PFSK-1 (cell line): ENCODE data around the gene CA4.

Source experiments
- FOXP2 ChIP-seq: optimal IDR thresholded peaks from 2 replicates; pipeline ENCODE3; 2011; ENCODE audit warnings: borderline replicate concordance, control low read depth, inconsistent platforms; ENCODE audit not compliant: insufficient read depth; ENCODE audit errors: extremely low read length, extremely low read depth
- POLR2AphosphoS5 ChIP-seq: IDR thresholded peaks from 2 replicates; pipeline ENCODE4 v1.6.1; 2012; ENCODE audit warnings: low read depth, mild to moderate bottlenecking, control low read depth, low read length, moderate library complexity
- SIN3A ChIP-seq: IDR thresholded peaks from 2 replicates; pipeline ENCODE4 v1.6.1; 2012; ENCODE audit warnings: mild to moderate bottlenecking, low read length, moderate library complexity, borderline replicate concordance; ENCODE audit not compliant: insufficient read depth
- TF ChIP-seq, protein P1 (sequence below), 2 experiments: IDR thresholded peaks; 2 replicates each; pipeline versions ENCODE4 v1.6.1 to v1.8.0; 2011 to 2012; ENCODE audit warnings: low read depth in 2 of 2, low read length in 2 of 2, control low read depth in 1 of 2, inconsistent platforms in 1 of 2, mild to moderate bottlenecking in 1 of 2, moderate library complexity in 1 of 2; ENCODE audit not compliant: insufficient read depth in 1 of 2

DNA sequence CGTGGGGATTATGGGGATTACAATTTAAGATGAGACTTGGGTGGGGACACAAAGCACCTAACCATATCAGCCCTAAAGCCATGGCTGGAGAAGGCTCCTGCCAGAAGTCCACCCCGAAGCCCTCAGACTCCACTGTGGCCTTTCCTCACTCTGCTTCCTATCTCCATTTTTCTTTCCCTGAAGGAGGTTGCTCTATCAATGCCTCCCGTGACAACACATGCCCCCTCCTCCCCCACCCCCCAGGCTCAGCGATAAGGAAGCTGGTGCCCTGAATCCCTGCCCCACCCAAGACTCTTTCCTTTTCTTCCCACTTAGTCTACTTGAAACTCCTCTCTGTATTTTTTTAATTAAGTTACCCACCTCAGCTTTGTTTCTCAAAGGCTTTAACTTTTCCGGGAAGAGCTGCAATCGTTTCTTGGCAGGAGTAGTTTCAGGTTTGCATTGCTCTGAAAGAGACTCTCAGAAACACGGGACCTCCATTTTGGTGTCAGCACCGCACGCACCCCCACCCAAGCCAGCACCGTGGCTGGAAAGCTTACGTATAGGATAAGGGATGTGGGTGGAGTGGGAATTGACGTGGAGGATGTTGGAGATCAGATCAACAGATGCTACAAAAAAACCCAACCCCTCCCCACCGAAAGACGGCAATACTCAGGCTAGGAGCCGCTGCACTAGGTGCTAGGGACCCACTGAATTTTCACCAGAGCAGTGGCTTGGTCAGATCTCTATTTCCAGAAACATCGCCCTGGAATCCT is 15.2 kb upstream of the CA4 start:
- no peak for TF ChIP-seq POLR2AphosphoS5
- no peak for TF ChIP-seq SIN3A
- TF ChIP-seq FOXP2 = no peak
- TF ChIP-seq, protein P1, sequence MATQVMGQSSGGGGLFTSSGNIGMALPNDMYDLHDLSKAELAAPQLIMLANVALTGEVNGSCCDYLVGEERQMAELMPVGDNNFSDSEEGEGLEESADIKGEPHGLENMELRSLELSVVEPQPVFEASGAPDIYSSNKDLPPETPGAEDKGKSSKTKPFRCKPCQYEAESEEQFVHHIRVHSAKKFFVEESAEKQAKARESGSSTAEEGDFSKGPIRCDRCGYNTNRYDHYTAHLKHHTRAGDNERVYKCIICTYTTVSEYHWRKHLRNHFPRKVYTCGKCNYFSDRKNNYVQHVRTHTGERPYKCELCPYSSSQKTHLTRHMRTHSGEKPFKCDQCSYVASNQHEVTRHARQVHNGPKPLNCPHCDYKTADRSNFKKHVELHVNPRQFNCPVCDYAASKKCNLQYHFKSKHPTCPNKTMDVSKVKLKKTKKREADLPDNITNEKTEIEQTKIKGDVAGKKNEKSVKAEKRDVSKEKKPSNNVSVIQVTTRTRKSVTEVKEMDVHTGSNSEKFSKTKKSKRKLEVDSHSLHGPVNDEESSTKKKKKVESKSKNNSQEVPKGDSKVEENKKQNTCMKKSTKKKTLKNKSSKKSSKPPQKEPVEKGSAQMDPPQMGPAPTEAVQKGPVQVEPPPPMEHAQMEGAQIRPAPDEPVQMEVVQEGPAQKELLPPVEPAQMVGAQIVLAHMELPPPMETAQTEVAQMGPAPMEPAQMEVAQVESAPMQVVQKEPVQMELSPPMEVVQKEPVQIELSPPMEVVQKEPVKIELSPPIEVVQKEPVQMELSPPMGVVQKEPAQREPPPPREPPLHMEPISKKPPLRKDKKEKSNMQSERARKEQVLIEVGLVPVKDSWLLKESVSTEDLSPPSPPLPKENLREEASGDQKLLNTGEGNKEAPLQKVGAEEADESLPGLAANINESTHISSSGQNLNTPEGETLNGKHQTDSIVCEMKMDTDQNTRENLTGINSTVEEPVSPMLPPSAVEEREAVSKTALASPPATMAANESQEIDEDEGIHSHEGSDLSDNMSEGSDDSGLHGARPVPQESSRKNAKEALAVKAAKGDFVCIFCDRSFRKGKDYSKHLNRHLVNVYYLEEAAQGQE (IDR thresholded peaks at IDR 0.05; ENCODE audit: insufficient read depth in 1 of 2, low read depth in 2 of 2, low read length in 2 of 2) = no peak
